GM12873 (cell line): ENCODE results near the gene TES.

ENCODE experiments used
- TF ChIP-seq, protein P1 (sequence below): IDR thresholded peaks from 2 replicates; pipeline ENCODE4 v1.5.1; 2012; ENCODE audit warnings: low read depth, mild to moderate bottlenecking, moderate library complexity, low read length, control low read depth; ENCODE audit not compliant: insufficient read depth; ENCODE audit errors: missing control alignments

Gene TES

GRCh38 chr7:116246357-116246756 lies 36.0 kb downstream of the TES start:
- TF ChIP-seq, protein P1, sequence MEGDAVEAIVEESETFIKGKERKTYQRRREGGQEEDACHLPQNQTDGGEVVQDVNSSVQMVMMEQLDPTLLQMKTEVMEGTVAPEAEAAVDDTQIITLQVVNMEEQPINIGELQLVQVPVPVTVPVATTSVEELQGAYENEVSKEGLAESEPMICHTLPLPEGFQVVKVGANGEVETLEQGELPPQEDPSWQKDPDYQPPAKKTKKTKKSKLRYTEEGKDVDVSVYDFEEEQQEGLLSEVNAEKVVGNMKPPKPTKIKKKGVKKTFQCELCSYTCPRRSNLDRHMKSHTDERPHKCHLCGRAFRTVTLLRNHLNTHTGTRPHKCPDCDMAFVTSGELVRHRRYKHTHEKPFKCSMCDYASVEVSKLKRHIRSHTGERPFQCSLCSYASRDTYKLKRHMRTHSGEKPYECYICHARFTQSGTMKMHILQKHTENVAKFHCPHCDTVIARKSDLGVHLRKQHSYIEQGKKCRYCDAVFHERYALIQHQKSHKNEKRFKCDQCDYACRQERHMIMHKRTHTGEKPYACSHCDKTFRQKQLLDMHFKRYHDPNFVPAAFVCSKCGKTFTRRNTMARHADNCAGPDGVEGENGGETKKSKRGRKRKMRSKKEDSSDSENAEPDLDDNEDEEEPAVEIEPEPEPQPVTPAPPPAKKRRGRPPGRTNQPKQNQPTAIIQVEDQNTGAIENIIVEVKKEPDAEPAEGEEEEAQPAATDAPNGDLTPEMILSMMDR = no peak

DNA sequence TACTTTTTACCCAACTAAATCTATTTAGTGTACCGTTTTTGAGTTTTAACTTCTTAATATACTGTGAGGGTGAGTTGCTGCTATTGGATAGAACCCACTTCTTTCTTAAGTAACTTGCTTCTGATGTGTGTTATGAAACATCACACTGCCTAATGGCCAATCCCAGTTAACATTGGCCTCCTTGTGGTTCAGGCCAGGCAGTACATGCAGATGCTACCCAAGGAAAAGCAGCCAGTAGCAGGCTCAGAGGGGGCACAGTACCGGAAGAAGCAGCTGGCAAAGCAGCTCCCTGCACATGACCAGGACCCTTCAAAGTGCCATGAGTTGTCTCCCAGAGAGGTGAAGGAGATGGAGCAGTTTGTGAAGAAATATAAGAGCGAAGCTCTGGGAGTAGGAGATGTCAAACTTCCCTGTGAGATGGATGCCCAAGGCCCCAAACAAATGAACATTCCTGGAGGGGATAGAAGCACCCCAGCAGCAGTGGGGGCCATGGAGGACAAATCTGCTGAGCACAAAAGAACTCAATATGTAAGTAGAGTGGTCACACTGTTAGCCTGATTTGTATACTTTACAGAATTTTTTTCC lies 39.7 kb downstream of the TES start:
- TF ChIP-seq, protein P1 = peak; percentile 57

DNA sequence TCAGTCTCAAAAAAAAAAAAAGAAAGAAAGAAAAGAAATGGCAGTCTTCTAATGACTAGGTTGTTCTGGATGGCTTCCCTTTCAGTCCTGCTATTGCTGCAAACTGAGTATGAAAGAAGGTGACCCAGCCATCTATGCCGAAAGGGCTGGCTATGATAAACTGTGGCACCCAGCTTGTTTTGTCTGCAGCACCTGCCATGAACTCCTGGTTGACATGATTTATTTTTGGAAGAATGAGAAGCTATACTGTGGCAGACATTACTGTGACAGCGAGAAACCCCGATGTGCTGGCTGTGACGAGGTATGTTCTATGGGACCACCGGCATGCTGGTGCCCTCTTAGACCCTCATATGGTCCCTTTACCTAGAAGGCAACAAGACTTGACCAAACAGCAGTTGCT lies 41.3 kb downstream of the TES start:
- TF ChIP-seq, protein P1 = no peak

DNA sequence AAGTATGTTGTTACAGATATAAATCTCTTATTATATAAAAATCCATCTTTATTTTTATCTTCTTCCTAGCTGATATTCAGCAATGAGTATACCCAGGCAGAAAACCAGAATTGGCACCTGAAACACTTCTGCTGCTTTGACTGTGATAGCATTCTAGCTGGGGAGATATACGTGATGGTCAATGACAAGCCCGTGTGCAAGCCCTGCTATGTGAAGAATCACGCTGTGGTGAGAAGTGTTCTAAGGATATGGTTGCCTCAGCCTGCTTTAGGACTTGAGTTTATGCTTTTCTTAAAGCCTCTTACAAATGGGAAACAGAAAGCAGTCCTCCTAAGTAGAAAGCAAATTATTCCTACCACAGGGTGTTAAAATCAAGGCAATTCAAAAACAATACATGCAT lies 41.9 kb downstream of the TES start:
- TF ChIP-seq, protein P1 = no peak

DNA sequence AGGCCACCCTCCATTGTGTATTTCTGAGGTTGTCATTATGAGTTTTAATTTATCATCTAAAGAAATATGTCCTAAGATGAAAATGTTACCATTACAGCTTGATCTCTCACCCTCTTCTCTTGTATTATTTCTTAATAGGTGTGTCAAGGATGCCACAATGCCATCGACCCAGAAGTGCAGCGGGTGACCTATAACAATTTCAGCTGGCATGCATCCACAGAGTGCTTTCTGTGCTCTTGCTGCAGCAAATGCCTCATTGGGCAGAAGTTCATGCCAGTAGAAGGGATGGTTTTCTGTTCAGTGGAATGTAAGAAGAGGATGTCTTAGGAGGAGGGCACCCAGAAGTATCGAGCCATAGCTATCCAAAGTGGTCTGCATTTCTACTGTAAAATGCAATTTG lies 46.8 kb downstream of the TES start:
- TF ChIP-seq, protein P1 = no peak

DNA sequence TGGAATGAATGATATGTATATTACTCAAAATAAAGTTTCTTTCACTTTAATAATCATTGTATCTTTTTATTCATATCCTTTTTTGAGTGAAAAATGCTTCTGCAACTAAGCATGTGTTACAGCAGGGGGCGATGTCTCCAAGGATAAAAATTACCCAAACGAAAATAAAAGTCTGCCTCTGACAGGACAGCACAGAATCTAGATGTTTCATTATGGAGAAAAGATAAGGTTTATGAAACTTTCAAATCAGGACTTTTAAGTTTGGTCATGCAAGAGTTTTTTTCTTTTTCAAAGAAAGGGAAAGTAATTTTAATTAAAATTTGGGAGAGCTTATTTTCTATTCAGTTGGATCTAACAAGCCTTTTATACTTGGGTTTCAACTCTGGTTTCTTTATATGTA lies 48.4 kb downstream of the TES start:
- TF ChIP-seq, protein P1 = peak; percentile 60

GRCh38 chr7:116259156-116259870 lies 49.0 kb downstream of the TES start:
- TF ChIP-seq, protein P1 = no peak
